Left renal pelvis (tissue), 4 donors: ENCODE data around the gene CISD2. TPM values are rescaled to one million over a fixed set of nuclear protein-coding genes. Genes with fewer than 3 reads are reported as not detected.
"Not testable (repeated sequence)": the region's sequence is repeated elsewhere in the genome, so short reads cannot be mapped to it uniquely, and the experiment has no call there.

ENCODE experiments used
- DNase-seq, 4 donors: peaks; one replicate each; pipeline ENCODE4 v3.0.0-alpha.2; 2013; ENCODE audit warnings: low read depth in 4 of 4, low spot score in 3 of 4
- polyA plus RNA-seq, 4 donors: library from polyadenylated mRNA; unstranded; fragments of 120-200 nt; gene quantifications; one replicate each; pipeline ENCODE4 v1.2.1, GENCODE V29; 2013; ENCODE audit not compliant: insufficient read length in 4 of 4

Gene CISD2, protein sequence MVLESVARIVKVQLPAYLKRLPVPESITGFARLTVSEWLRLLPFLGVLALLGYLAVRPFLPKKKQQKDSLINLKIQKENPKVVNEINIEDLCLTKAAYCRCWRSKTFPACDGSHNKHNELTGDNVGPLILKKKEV
- polyA plus RNA-seq = 10 to 100 TPM; 41.3 to 62.9 (median 52.4) TPM

GRCh38 chr4:102868781-102869568 lies at the start of gene CISD2:
TSS of gene CISD2 (plus strand) at chr4:102868992. CDS start at chr4:102869085, 93 bp downstream.
- peak; percentile 81 to 91 (median 84) for DNase-seq

GRCh38 chr4:102819100-102819499 lies 49.7 kb upstream of the CISD2 start:
- not testable (repeated sequence) for DNase-seq

GRCh38 chr4:102819588-102820365 lies 49.0 kb upstream of the CISD2 start:
- DNase-seq = no peak

DNA sequence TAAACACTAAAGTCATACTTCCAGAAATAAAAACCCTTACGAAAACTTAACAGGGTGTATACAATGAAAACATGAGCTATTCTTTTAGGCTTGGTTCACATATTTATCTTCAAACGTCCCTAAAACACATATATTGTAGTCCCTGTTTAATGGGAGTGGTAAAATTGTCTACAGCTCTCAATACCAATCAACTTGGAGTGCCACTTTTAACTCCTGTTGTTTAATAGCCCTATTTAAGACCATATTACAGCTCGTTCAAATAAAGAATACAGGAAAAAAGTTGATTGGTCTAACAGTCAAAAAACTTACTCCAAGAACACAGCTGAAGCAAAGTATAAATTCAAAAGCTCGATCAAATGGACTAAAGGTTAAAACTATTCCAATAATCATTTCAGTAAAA lies 45.3 kb upstream of the CISD2 start:
- DNase-seq = no peak

- no peak for DNase-seq
Observed at GRCh38 chr4:102823897-102824296, 44.9 kb upstream of the CISD2 start.

GRCh38 chr4:102824398-102824797 lies 44.4 kb upstream of the CISD2 start:
- DNase-seq = no peak

- DNase-seq = peak in 2 of 4 donors; percentile 55 to 58
Observed at GRCh38 chr4:102825261-102826091, 43.3 kb upstream of the CISD2 start.

GRCh38 chr4:102826105-102826889 lies 42.5 kb upstream of the CISD2 start:
- no peak for DNase-seq

DNA sequence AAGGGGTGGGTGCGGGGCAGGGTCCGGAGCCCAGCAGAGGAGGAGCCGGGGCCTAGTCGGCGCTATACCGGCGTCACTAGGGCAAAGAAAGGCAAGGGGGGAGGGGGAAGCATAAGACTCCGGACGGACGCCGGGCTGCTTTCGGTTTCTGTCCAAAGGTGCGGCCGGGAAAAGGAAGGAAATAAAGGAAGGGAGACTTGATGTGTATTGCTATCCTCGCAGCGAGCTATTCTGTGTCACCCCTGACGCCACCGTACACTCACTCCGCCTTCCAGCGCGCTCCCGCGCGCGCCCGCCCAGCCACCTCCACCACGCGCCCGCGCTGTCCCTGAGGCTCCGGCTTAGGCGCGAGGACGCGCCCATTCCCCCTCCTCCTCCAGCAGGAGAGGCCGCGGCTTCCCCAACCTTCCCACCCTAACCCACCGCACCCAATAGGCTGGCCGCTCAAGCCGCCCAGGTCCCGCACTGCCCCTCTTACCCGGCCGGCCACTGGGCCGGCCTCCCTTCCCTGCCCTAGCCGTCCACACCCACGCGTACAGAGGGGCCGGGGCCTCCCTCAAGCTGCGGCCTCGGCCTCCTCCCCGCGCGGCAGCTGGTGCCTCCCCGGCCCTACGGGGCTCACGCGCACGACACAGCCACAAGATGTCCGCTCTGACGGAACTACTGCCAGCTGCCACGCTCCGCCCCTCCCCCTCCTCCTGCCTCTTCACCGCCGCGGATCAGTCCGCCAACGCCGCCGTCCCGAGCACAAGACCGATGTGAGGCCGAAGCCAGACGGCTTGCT lies 41.7 kb upstream of the CISD2 start, which contains the start of gene UBE2D3:
TSS of gene UBE2D3 (minus strand) at position 662 of the 784 bp plus-strand sequence. CDS start 1,043 bp downstream, outside the sequence.
- peak; percentile 88 to 94 (median 90) for DNase-seq

DNA sequence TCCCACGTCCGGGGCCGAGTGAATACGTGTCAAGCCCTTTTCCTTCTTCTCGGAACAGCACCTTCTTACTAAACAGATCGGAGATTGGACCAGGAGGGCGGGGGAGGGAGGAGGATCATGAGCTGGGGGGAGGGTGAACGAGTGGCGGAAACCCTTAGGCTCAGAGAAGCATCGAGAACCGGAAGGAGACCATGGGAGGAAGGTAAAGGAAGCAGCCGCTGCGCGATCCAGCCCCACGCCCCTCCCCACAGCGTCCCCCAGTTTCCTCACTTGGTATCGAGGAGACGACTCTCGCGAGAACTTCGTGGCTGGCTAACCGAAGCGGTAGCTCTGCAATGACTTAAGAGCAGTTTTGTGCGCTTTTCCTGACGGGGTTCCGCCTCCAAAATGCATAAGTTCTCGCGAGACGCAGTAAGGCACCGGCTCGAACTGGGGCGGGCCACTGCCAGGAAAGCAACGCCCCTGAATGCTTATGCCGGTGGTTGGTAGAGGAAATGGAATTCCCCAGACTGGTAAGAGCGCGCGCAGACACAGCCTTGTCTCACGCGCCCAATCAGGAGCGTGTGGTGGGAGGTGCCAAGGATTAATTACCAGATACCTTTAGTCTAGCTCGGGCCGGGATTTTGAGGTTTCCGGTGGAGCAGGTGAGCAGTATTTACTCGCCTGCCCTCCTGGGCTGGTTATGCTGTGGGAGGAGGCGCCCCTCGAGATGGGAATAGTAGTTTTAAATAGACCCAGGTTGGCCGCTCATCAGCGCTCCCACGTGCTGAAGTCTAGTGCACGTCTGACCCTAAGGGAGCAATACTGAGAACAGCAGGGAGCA lies 40.9 kb upstream of the CISD2 start:
- DNase-seq = peak; percentile 99 to 100 (median 100)

GRCh38 chr4:102828497-102828808 lies 40.3 kb upstream of the CISD2 start:
- DNase-seq = no peak

- no peak for DNase-seq
Observed at GRCh38 chr4:102829803-102830202, 39.0 kb upstream of the CISD2 start.

DNA sequence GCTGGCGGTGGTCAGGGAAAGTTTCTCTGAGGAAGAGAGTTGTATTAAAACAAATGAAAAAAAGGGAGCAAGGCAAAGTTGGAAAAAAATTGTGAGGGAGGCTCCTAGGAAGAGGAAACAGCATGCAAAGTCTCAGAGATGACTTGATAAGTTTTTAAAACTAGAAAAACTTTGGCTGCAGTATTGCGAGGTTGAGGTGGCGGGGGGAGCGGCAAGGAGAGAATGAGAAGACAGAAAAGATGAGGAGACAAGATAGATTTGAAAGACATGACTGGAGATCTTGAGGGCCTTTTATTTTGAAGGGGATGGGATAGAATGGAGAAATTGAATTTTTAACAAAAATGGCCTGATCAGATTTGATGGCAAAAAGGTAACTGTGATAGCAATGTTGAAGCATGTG lies 36.7 kb upstream of the CISD2 start:
- no peak for DNase-seq

DNA sequence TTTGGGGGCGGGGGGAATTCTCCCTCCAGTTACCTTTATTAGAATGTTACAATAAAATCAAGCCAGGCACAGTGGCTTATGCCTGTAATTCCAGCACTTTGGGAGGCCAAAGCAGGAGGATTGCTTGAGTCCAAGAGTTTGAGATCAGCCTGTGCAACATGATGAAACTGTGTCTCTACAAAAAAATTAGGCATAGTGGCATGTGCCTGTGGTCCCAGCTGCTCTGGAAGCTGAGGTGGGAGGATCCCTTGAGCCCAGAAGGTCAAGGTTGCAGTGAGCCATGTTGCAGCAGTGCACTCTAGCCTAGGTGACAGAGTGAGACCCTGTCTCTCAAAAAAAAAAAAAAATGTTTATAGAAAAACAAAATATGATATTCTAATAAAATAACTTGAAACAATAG lies 36.1 kb upstream of the CISD2 start:
- no peak for DNase-seq

- DNase-seq = no peak
Observed at GRCh38 chr4:102836596-102836995, 32.2 kb upstream of the CISD2 start.

DNA sequence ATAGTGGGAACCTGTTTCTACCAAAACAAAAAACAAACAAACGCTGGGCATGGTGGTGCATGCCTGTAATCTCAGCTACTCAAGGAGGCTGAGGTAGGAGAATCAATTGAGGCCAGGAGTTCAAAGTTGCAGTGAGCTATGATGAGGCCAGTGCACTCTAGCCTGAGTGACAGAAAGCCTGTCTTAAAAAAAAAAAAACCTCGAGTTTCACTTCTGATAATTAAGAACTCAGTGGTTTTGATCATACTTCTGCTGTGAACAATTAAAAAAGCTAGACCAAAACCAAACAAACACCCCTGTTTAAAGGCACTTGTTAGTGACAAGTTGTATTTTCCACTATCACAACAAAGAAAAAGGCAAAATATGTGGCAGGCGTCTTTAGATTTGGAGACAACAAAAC lies 26.4 kb upstream of the CISD2 start:
- DNase-seq = no peak

GRCh38 chr4:102843273-102843672 lies 25.5 kb upstream of the CISD2 start:
- no peak for DNase-seq

DNA sequence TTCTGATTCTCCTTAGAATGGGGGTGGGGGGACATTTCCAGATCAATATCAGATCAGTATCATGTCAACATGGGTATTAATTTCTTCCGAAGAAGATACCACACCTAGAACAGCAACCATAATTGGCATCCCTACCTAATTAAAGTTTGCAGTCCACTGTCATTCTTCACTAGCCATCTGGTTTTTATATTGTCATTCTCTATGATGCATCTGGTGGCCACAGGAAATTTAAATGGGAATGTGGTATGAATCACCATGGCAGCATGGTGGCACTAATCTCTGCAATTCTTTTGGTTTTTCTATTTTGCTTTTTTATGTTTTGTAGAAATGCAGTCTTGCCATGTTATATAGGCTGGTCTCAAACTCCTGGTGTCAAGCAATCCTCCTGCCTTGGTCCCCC lies 24.9 kb upstream of the CISD2 start:
- no peak for DNase-seq
